GM21528 (cell line): ENCODE data around the gene SLC25A42.

Source experiments
- ATAC-seq: cut with Tn5 transposase; IDR thresholded peaks from one replicate; pipeline ENCODE4 v1.9.1; 2021; ENCODE audit warnings: mild to moderate bottlenecking, moderate library complexity; ENCODE audit not compliant: unreplicated experiment, low FRiP score

Gene SLC25A42

DNA sequence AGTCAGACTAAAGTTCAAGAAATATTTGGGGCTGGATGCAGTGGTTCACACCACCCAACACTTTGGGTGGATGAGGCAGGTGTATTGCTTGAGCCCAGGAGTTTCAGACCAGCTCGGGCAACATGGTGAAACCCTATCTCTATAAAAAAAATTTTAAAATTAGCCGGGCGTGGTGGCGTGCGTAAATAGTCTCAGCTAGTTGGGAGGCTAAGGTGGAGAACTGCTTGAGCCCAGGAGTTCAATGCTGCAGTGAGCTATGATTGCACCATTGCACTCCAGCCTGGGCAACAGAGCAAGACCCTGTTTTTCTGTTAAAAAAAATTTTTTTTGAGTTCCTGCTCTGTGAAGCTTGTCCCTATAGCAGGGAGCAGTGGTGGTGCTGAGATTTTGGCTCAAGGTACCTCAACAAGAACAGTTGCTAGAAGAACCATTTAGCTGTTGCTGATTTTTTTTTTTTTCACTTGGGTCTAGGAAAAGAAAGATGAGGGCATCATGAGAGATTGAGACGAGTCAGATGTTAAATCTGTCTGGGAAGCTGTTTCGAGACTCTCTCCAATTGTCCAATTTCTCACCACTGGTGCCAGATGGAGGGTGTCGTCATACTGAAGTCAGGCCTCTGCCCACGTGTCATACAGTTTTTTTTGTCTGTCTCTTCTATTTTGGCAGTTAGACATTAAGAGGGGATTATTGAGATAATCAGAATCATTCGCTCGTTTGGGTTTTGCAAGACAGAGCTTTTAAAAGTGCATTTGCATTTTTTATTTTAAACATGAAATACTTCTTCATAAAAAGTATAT, 3.7 kb downstream of the SLC25A42 start:
- ATAC-seq: no peak

DNA sequence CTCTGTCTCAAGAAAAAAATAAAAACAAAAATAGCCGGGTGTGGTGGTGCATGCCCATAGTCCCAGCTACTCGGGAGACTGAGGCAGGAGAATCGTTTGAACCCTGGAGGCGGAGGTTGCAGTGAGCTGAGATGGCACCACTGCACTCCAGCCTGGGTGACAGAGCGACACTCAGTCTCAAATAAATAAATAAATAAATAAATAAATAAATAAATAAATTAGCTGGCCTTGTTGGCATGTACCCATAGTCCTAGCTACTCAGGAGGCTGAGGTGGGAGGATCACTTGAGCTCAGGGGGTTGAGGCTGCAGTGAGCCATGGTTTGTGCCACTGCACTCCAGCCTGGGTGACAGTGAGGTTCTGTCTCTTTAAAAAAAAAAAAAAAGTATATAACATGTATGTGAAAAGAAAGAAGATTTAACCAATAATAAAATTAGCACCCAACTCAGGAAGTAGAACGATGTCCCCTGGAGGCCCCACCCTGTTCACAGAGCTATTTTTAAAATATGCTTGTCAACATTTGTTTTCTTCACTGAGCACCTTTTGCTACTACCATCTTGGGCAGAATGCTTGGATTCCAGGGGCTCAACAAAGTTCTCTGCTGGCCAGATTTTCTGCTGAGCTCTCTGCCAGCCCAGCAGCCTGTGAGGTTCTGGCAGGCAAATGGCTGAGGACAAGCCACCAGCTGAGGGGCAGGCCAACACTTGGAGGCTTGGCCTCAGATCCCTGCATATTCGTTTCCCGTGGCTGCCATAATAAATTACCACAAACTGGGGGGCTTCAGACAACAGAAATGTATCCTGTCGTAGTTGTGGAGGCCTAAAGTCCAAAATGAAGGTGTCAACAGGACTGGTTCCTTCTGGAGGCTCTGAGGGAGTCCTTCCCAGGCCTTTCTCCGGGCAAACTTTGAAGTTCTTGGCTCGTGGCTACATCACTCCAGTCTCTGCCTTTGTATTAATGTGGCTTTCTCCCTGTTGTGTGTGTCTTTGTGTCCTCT, 5.2 kb downstream of the SLC25A42 start:
- ATAC-seq: no peak

DNA sequence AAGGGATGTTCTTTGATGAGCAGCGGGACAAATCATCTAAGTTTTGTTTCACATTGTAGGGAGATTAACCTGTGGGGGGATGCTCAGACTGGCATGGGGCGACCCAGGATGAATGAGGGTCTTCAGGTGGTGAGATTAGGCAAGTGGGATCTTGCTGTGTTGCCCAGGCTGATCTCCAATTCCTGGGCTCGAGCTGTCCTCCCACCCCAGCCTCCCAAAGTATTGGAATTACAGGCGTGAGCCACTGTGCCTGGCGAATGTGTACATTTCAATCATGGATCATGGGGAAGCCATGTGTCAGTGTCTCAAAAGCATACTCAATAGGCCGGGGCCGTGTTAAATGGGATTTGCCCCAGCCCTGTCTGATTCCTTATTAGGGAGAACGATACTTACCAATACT, 8.1 kb downstream of the SLC25A42 start:
- ATAC-seq: no peak

DNA sequence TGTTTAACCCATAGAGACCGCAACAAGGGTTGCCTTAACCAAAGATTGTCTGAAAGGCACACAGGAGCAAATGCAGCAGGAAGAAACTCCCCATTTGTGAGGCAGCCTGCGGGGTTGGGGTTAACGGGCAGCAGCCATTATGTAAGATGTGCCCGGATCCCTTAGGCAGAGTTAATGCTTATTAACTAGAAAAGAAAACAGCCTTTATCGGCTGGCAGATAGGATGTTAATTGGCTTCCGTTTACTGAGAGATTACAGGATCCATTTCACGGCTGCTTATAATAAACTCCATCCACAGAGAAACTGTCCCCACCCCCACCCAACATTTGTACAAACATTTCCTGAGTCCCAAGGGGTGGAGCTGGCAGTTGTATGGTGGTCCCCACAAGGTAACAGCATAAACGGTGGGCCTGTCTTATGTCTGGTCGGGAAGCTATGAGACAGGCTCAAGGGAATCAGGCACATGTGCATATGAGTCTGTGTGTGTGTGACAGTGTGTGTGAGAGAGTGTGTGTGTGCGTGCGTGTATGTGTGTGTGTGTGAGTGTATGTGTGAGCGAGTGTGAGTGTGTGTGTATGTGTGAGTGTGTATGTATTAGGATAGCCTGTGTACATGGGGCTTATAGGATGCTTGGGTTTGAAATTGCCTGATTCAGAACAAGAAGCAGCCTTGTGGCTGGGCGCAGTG, 10.5 kb downstream of the SLC25A42 start:
- no peak for ATAC-seq

DNA sequence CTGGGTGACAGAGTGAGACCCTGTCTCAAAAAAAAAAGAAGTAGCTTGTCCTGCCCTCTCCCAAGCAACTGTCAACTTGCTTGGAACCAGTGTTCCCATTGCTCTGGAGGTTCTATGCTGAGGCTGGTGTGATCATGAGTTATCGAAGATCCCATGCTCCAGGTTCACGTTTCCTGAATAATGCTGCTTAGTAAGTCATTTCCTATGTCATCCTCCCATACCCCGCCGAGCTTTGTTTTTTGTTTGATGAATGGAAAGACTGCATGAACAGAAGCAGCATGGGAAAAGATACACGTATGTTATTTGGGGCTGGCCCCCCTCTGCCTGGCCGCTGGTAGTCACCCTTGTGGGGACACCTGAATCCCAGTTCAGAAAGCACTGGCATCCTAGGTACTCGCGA, 11.3 kb downstream of the SLC25A42 start:
- no peak for ATAC-seq

DNA sequence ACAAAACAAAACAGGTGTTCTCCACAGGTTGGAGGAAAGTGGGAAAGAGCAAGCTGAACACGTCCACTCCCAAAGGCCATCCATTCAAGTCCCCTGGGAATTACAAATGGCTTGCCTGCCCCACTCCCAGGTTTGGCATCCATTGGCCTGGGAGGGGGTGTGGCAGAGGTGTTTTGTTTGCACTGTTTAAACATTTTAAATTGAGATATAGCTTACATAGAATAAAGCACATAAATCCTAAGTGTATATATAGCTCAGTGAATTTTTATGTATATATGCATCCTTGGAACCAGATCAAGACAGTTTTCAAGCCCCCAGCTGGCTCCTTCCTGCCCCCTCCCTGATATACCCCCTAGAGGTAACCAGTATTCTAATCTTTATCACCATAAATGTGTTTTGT, 12.7 kb downstream of the SLC25A42 start:
- no peak for ATAC-seq

DNA sequence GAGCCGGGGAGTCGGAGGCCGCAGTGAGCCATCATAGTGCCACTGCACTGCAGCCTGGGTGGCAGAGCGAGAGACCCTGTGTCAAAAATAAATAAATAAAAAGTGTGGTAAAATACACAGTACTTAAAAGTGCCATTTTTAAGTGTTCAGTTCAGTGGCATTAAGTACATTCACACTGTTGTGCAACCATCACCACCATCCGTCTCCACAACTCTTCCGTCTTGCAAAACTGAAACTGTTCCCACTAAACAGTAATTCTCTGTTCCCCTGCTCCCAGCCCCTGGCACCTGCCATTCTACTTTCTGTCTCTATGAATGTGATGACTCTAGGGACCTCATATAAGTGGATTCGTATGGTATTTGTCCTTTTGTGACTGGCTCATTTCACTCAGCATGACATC, 13.3 kb downstream of the SLC25A42 start:
- ATAC-seq: no peak

DNA sequence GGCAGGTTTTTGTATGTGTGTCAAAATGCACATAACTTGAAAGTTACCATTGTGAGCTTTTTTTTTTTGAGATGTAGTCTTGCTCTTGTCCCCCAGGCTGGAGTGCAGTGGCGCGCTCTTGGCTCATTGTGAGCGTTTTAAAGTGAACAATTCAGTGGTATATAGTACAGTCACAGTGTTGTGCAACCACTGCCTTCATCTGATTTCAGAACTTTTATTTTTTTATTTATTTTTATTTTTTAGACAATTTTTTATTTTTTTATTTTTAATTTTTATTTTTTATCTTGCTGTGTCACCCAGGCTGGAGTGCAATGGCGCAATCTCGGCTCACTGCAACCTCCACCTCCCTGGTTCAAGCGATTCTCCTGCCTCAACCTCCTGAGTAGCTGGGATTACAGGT, 15.0 kb downstream of the SLC25A42 start:
- no peak for ATAC-seq

DNA sequence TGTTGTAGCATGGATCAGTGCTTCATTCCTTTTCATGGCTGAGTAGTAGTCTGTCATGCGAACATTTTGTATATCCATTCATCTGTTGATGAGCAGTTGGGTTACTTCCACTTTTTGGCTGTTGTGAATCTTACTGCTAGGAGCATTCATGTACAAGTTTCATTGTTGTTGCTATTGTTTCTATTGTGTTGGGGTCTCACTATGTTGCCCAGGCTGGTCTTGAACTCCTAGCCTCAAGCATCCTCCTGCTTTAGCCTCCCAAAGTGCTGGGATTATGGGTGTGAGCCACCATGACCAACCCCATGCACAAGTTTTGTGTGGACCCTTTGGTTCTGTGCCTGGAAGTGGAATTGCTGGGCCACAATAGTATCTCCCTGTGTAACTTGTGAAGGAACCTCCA, 15.8 kb downstream of the SLC25A42 start:
- ATAC-seq: no peak

DNA sequence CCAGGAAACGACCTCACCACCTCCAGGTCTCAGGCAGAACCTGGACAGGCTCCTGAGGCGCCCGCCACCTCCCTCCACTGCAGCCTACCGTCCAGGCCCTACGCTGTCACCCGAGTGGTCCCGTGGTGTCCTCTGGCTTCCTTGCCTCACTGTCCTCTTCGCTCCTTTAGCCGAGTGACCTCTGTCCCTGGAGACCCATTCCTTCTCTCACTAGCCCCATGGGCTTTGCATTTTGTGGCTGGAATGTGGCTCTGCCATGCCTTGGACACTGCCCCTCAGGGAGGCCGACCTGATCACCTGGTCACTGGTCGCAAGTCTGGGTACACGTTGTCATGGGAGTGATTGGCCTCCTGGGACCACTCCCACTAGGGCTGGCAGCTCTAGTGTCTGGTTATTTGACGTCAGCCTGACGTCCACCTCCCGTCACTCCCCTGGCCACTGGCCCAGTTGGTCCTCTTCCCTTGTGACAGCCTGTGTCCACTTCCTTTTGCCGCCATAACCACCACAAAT, 17.9 kb downstream of the SLC25A42 start:
- ATAC-seq: no peak

DNA sequence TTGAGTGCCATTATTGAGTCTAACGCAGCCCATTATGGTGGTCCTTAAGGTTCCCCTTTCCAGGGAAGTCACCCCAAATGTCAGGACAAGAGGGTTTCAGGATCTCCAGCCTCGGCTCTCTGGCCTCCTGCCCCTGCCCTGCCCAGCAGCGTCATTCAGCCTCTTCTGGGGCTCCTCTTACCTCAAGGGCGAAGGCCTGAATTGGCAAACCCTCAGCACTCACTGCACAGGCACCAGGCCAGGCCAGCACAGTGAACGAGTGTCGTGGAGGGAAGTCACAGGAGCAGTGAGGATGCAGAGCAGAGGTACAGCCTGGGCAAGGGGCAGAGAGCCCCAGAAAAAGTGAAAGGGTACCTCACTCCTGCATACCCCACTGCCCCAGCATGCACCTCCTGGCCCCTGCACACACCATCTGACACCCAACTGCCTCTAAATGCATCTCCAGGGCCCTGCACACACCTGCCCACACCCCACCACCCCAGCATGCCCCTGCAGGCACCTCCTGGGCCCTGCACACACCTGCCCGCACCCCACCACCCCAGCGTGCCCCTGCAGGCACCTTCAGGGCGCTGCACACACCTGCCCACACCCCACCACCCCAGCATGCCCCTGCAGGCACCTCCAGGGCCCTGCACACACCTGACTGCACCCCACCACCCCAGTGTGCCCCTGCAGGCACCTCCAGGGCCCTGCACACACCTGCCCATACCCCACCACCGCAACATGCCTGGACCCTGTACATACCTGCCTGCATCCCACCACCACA, 19.8 kb downstream of the SLC25A42 start:
- no peak for ATAC-seq

DNA sequence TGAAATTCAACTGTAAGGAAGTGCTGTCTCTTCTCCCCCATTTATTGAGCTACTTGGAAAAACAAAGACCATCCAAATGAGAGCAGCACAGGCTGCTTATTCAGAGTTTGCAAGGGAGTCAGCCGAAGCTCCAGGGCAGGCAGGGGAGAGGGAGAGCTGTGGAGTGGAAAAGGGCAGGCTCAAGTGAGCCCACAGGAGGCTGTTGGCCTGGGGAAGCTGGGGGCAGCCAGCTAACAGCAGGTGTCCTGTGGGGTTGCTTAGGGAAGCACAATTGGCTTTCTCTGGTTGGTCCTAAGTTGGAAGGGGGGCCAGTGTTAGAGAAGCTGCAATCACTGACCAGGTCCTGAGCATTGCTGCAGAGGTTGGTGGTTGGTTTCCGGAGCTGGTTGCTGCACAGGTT, 23.9 kb downstream of the SLC25A42 start:
- ATAC-seq: no peak

DNA sequence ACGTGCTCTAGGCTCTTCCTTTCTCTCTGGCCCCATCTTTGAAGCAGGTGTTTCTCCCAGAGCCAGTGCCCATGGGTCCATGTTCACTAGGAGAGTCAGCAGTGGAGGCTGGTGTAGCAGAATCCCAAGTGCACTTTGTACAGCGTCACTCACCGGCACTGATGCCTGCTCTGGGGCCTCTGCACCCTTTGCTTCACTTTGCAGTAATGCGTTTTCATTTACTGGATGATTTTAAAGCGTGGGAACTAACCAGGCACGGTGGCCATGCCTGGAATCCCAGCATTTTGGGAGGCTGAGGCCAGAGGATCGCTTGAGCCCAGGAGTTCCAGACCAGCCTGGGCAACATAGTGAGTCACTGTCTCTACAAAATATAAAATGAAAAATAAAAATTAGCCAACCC, 30.7 kb downstream of the SLC25A42 start:
- ATAC-seq: no peak

DNA sequence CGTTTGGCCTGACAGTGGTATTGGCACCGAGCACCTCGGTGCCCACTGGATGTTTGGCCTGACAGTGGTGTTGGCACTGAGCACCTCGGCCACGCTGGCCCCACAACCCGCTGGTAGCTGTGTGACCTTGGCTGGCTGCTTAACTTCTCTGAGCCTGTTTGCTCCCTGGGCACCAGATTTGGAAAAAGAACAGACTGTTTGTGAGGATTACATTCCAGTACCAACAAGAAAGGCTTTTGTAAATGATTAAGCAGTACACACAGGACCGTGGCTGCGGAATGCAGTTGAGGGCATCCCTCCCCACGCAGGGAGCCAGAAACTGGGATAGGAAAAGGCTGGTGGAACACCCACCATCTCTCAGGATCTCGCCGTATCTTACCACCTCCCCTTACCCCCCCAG, 31.9 kb downstream of the SLC25A42 start:
- no peak for ATAC-seq

DNA sequence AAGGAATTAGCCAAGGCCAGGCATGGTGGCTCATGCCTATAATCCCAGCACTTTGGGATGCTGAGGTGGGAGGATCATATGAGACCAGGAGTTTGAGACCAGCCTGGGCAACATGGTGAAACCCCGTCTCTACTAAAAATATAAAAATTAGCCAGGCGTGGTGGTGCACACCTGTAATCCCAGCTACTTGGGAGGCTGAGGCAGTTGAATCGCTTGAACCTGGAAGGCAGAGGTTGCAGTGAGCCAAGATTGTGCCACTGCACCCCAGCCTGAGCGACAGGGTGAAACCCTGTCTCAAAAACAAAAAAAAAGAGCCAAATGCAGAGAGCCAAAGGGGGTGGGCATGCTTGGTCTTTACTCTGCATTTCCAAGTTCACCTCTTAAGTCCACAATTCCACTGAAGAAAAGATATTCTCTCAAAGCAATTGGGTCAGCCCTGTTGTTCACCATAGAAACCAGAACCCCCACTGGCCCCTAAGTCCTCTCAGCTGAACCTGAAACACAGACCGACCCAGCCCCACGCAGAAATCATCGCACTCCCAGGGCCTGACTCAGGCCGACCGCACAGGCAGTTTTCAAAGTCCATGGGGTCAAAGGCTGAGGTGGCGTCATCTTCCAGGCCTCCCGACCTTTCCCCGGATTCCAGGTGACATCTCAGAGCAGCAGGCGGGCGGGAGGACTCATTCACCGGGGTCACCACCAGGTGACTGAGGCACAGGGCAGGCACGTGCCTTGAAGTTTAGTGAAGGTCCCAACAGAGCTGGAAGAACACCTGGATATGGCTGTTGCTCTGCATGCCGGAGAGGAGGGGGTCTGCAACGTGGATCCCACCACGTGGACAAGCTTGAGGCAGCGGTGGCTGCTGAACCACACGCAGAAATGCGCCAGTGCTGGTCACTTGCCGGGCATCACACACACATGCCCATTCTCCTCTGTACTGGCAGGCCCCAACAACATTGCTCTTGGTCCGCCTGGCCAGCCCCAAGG, 33.1 kb downstream of the SLC25A42 start:
- no peak for ATAC-seq

DNA sequence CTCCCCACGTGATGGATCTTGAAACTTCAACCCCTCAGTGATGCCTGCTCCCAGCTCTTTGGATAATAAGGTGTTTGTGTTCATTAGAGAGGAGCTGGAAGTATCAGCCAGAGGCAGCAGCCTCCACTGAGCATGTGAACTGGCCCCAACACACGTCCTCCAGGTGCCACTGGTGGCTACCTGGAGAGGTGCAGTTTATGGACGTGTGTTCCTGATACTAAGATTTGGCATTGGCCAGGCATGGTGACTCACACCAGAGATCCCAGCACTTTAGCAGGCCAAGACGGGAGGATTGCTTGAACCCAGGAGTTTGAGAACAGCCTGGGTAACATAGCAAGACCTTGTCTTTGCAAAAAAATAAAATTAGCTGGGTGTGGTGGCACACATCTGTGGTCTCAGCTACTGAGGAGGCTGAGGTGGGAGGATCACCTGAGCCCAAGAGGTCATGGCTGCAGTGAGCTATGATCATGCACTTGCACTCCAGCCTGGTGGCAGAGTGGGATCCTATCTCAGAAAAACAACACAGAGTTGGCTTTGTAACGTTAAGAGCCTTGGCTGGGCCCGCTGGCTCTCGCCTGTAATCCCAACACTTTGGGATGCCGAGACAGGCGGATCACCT, 34.4 kb downstream of the SLC25A42 start:
- ATAC-seq: no peak

DNA sequence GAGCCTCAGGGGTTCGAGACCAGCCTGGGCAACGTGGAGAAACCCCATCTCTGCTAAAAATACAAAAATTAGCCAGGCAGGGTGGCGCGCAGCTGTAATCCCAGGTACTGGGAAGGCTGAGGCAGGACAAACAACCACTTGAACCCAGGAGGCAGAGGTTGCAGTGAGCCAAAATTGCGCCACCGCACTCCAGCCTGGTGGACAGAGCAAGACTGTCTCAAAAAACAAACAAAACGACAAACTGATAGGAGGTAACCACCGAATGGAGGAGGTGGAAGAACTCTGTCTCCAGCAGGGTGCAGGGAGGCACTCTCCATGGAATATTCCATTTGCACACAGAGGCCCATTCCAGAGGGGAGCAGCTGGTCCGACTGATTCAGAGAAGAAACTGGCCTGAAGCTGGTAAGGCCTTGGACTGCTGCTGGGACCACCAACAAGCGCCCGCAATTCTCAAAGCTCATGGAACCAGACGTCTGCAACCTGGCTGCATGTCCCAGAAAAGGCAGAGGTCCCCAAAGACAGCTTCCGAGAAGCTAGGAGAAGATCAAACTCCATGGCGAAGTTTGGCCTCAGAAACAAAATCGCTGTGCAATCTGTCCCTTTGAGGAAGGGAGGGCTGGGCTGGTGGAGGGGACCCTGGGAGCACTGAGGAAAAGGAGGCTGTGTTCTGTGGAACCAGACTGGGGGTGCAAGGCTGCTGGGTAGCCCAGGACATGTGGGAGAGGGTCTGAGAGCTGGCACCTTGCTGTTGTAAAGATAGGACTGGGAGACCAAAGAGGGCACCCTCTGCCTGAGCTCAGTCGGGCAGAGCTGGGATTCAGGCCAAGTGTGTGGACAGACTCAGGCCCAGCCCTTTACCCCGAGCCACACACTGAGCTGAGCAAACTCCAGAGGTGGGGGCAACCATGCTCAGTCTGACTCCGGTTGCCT, 35.2 kb downstream of the SLC25A42 start:
- ATAC-seq: no peak
